GM23338 (cell line): Measurements from ENCODE around the gene GDPD5. TPM values are rescaled to one million over a fixed set of nuclear protein-coding genes. Genes with fewer than 3 reads are reported as not detected.

Source experiments
- ATAC-seq: fragments of 200-7000 bp; cut with Tn5 transposase; 3 replicates; pipeline ENCODE4 v1.9.1; 2020
- DNase-seq: peaks from one replicate; pipeline ENCODE4 v3.0.0-alpha.2; 2015; ENCODE audit warnings: low spot score
- H2AFZ ChIP-seq: fragments of 200-600 bp; sonication (generic); 2 replicates; pipeline ENCODE4 v1.8.0; 2016; ENCODE audit warnings: antibody characterized with exemption, mild to moderate bottlenecking, moderate library complexity
- H3F3A ChIP-seq: fragments of 200-600 bp; sonication (generic); replicated peaks from 2 replicates; pipeline ENCODE4 v1.8.0; 2017; ENCODE audit warnings: antibody characterized with exemption, mixed run types, low read depth
- H3K27ac ChIP-seq: fragments of 200-600 bp; sonication (generic); 2 replicates; pipeline ENCODE4 v1.6.1; 2016; ENCODE audit warnings: low read depth
- H3K27me3 ChIP-seq: fragments of 200-600 bp; sonication (generic); 2 replicates; pipeline ENCODE4 v1.8.0; 2016; ENCODE audit warnings: mild to moderate bottlenecking, mixed run types, moderate library complexity; ENCODE audit not compliant: insufficient read depth
- H3K36me3 ChIP-seq: fragments of 200-600 bp; sonication (generic); 2 replicates; pipeline ENCODE4 v1.8.0; 2016; ENCODE audit warnings: mild to moderate bottlenecking; ENCODE audit not compliant: insufficient read depth
- H3K4me1 ChIP-seq: fragments of 200-600 bp; sonication (generic); 2 replicates; pipeline ENCODE4 v1.8.0; 2016; ENCODE audit warnings: mild to moderate bottlenecking, moderate library complexity; ENCODE audit not compliant: insufficient read depth
- H3K4me2 ChIP-seq: fragments of 200-600 bp; sonication (generic); 2 replicates; pipeline ENCODE4 v1.7.1; 2017; ENCODE audit warnings: mixed run types
- H3K4me3 ChIP-seq: fragments of 200-600 bp; sonication (generic); 2 replicates; pipeline ENCODE4 v1.6.1; 2016; ENCODE audit warnings: mixed run types
- H3K79me2 ChIP-seq: fragments of 200-600 bp; sonication (generic); replicated peaks from 2 replicates; pipeline ENCODE4 v1.8.0; 2017; ENCODE audit warnings: mild to moderate bottlenecking; ENCODE audit not compliant: insufficient read depth
- H3K9me2 ChIP-seq: fragments of 200-600 bp; sonication (generic); 2 replicates; pipeline ENCODE4 v1.8.0; 2017; ENCODE audit not compliant: insufficient read depth
- H4K20me1 ChIP-seq: fragments of 200-600 bp; sonication (generic); replicated peaks from 2 replicates; pipeline ENCODE4 v1.8.0; 2017; ENCODE audit warnings: mild to moderate bottlenecking; ENCODE audit not compliant: insufficient read depth
- H3K27ac Mint-ChIP-seq: 2 replicates; pipeline ENCODE4 v1.8.0; 2020; ENCODE audit warnings: inconsistent platforms, mild to moderate bottlenecking, moderate library complexity, mixed read lengths
- H3K27me3 Mint-ChIP-seq: 3 replicates; pipeline ENCODE4 v1.8.0; 2022; ENCODE audit warnings: low read depth, mild to moderate bottlenecking, moderate library complexity, mixed read lengths, inconsistent platforms; ENCODE audit not compliant: insufficient read depth, poor library complexity
- H3K36me3 Mint-ChIP-seq: 3 replicates; pipeline ENCODE4 v1.8.0; 2021; ENCODE audit warnings: low read depth, mild to moderate bottlenecking, inconsistent platforms, moderate library complexity, mixed read lengths
- H3K4me1 Mint-ChIP-seq: 3 replicates; pipeline ENCODE4 v1.8.0; 2020; ENCODE audit warnings: mild to moderate bottlenecking, inconsistent platforms, mixed read lengths
- H3K4me3 Mint-ChIP-seq: 3 replicates; pipeline ENCODE4 v1.8.0; 2021; ENCODE audit warnings: moderate library complexity, mild to moderate bottlenecking, inconsistent platforms, mixed read lengths
- H3K9me3 Mint-ChIP-seq: 3 replicates; pipeline ENCODE4 v1.8.0; 2020; ENCODE audit warnings: moderate library complexity, mild to moderate bottlenecking, inconsistent platforms, mixed read lengths
- CREB1 ChIP-seq: fragments of 250-450 bp; sonication (Bioruptor Pico); IDR thresholded peaks from 2 replicates; pipeline ENCODE4 v1.5.0; 2020; ENCODE audit warnings: low read depth, mild to moderate bottlenecking, moderate library complexity
- EZH2 ChIP-seq: fragments of 200-600 bp; sonication (generic); IDR thresholded peaks from one replicate; pipeline ENCODE4 v1.8.0; 2017; ENCODE audit warnings: antibody characterized with exemption, mild to moderate bottlenecking, low read depth; ENCODE audit not compliant: unreplicated experiment
- EZH2phosphoT487 ChIP-seq: fragments of 200-600 bp; sonication (generic); IDR thresholded peaks from one replicate; pipeline ENCODE4 v1.8.1; 2018; ENCODE audit warnings: antibody characterized with exemption; ENCODE audit not compliant: unreplicated experiment
- JUNB ChIP-seq: IDR thresholded peaks from one replicate; pipeline ENCODE4 v1.6.1; 2016; ENCODE audit warnings: antibody characterized with exemption; ENCODE audit not compliant: unreplicated experiment
- NANOG ChIP-seq: IDR thresholded peaks from 2 replicates; pipeline ENCODE4 v1.6.1; 2016; ENCODE audit warnings: antibody characterized with exemption, borderline replicate concordance
- POLR2AphosphoS5 ChIP-seq: IDR thresholded peaks from 2 replicates; pipeline ENCODE4 v1.6.1; 2016; ENCODE audit warnings: antibody characterized with exemption, low read depth
- REST ChIP-seq: IDR thresholded peaks from one replicate; pipeline ENCODE4 v1.6.1; 2018; ENCODE audit warnings: antibody characterized with exemption; ENCODE audit not compliant: unreplicated experiment
- STAT1 ChIP-seq: IDR thresholded peaks from one replicate; pipeline ENCODE4 v1.6.1; 2016; ENCODE audit warnings: antibody characterized with exemption; ENCODE audit not compliant: unreplicated experiment
- ZNF114 ChIP-seq: fragments of 250-450 bp; sonication (Bioruptor Pico); IDR thresholded peaks from 2 replicates; pipeline ENCODE4 v1.5.0; 2020; ENCODE audit warnings: mild to moderate bottlenecking, moderate library complexity
- polyA plus RNA-seq: library from polyadenylated mRNA; unstranded; fragments of >200 nt; fragmentation: Nextera tagmentation; extraction: Ambion mirVana; gene quantifications from 2 replicates; pipeline ENCODE4 v1.2.1, GENCODE V29; 2016
- total RNA-seq: library from RNA; depleted of rRNA; stranded (reverse); fragments of >200 nt; shearing (Covaris generic); gene quantifications from 2 replicates; pipeline ENCODE4 v1.2.3, GENCODE V29; 2014
- TF ChIP-seq, protein P1 (sequence below): fragments of 250-450 bp; sonication (Bioruptor Pico); IDR thresholded peaks from 2 replicates; pipeline ENCODE4 v1.5.0; 2020; ENCODE audit warnings: mild to moderate bottlenecking, moderate library complexity
- TF ChIP-seq, protein P2 (sequence below): IDR thresholded peaks from 2 replicates; pipeline ENCODE4 v1.6.1; 2016; ENCODE audit warnings: antibody characterized with exemption

The GDPD5 gene
- total and polyA plus RNA-seq, 2 experiments from 2014 or later = 1.6 to 4.9 TPM

- no peak for TF ChIP-seq EZH2phosphoT487
- TF ChIP-seq STAT1 = no peak
- no peak for TF ChIP-seq EZH2
Measured at GRCh38 chr11:75549370-75549958, 23.7 kb upstream of the GDPD5 start (continued).

DNA sequence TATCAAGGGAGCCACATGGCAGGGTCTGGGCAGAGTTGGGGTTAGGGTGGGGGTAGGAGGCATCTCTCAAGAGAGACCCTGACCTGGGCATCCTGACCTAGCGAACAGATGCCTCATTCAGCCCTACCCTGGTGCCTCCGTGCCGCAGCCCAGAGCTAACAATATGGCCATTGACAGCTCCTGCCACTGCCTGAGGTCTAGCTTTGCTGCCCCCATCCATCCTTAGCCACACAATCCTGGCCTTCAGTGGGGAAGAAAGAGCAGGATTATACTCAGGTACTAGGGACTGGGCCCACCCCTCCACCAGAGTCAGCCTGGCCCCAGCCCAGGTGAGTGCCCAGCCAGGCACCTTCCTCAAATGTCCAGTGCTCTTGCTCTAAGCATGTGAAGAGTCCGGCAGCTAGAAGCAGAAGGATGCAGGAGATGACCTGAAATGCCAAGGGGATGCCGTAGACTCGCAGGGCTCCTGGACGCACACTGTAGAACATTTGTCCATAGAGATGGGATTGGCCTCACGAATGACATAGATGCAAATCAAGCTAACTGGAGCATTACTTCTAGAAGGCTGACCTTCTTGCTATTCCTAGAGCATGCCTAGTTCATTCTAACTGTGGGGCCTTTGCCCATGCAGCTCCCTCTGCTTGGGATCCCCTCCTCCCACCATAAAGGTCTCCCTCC lies 23.0 kb upstream of the GDPD5 start:
- peaks cover 4% of the 10 kb centered on the region; the same call in 1 of the 3 replicates for H3K9me3 Mint-ChIP-seq
- Histone ChIP-seq H3K4me3 (no peak overlapping the region), H3K4me2 (no peak overlapping the region), H3K9me2 (no peaks in the 10 kb centered on the region), H3K27ac (no peak overlapping the region), H3K36me3 (no peaks in the 10 kb centered on the region), H3K27me3 (no peaks in the 10 kb centered on the region), H3F3A (no peaks in the 10 kb centered on the region), H3K4me1 (peaks cover 4% of the 10 kb centered on the region), H2AFZ (no peak overlapping the region), H4K20me1 (no peaks in the 10 kb centered on the region), H3K79me2 (no peaks in the 10 kb centered on the region)
- H3K4me1 Mint-ChIP-seq = peaks cover 17% of the 10 kb centered on the region
- peaks cover 3% of the 10 kb centered on the region; the same call in 2 of the 3 replicates for H3K36me3 Mint-ChIP-seq
- no peak overlapping the region for H3K4me3 Mint-ChIP-seq
- peaks cover 4% of the 10 kb centered on the region for H3K27me3 Mint-ChIP-seq
- no peak for DNase-seq
- H3K27ac Mint-ChIP-seq = no peak overlapping the region
- no peak for ATAC-seq
- no peak for TF ChIP-seq CREB1 (CRISPR knock-in tag)
- TF ChIP-seq, protein P1, sequence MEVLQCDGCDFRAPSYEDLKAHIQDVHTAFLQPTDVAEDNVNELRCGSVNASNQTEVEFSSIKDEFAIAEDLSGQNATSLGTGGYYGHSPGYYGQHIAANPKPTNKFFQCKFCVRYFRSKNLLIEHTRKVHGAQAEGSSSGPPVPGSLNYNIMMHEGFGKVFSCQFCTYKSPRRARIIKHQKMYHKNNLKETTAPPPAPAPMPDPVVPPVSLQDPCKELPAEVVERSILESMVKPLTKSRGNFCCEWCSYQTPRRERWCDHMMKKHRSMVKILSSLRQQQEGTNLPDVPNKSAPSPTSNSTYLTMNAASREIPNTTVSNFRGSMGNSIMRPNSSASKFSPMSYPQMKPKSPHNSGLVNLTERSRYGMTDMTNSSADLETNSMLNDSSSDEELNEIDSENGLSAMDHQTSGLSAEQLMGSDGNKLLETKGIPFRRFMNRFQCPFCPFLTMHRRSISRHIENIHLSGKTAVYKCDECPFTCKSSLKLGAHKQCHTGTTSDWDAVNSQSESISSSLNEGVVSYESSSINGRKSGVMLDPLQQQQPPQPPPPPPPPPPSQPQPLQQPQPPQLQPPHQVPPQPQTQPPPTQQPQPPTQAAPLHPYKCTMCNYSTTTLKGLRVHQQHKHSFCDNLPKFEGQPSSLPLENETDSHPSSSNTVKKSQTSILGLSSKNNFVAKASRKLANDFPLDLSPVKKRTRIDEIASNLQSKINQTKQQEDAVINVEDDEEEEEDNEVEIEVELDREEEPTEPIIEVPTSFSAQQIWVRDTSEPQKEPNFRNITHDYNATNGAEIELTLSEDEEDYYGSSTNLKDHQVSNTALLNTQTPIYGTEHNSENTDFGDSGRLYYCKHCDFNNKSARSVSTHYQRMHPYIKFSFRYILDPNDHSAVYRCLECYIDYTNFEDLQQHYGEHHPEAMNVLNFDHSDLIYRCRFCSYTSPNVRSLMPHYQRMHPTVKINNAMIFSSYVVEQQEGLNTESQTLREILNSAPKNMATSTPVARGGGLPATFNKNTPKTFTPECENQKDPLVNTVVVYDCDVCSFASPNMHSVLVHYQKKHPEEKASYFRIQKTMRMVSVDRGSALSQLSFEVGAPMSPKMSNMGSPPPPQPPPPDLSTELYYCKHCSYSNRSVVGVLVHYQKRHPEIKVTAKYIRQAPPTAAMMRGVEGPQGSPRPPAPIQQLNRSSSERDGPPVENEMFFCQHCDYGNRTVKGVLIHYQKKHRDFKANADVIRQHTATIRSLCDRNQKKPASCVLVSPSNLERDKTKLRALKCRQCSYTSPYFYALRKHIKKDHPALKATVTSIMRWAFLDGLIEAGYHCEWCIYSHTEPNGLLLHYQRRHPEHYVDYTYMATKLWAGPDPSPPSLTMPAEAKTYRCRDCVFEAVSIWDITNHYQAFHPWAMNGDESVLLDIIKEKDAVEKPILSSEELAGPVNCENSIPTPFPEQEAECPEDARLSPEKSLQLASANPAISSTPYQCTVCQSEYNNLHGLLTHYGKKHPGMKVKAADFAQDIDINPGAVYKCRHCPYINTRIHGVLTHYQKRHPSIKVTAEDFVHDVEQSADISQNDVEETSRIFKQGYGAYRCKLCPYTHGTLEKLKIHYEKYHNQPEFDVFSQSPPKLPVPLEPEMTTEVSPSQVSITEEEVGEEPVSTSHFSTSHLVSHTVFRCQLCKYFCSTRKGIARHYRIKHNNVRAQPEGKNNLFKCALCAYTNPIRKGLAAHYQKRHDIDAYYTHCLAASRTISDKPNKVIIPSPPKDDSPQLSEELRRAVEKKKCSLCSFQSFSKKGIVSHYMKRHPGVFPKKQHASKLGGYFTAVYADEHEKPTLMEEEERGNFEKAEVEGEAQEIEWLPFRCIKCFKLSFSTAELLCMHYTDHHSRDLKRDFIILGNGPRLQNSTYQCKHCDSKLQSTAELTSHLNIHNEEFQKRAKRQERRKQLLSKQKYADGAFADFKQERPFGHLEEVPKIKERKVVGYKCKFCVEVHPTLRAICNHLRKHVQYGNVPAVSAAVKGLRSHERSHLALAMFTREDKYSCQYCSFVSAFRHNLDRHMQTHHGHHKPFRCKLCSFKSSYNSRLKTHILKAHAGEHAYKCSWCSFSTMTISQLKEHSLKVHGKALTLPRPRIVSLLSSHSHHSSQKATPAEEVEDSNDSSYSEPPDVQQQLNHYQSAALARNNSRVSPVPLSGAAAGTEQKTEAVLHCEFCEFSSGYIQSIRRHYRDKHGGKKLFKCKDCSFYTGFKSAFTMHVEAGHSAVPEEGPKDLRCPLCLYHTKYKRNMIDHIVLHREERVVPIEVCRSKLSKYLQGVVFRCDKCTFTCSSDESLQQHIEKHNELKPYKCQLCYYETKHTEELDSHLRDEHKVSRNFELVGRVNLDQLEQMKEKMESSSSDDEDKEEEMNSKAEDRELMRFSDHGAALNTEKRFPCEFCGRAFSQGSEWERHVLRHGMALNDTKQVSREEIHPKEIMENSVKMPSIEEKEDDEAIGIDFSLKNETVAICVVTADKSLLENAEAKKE (CRISPR knock-in tag) = no peak
- no peak for TF ChIP-seq REST
- TF ChIP-seq ZNF114 (CRISPR knock-in tag) = no peak
- TF ChIP-seq, protein P2, sequence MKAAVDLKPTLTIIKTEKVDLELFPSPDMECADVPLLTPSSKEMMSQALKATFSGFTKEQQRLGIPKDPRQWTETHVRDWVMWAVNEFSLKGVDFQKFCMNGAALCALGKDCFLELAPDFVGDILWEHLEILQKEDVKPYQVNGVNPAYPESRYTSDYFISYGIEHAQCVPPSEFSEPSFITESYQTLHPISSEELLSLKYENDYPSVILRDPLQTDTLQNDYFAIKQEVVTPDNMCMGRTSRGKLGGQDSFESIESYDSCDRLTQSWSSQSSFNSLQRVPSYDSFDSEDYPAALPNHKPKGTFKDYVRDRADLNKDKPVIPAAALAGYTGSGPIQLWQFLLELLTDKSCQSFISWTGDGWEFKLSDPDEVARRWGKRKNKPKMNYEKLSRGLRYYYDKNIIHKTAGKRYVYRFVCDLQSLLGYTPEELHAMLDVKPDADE = no peak
- no peak for TF ChIP-seq JUNB
- TF ChIP-seq EZH2phosphoT487 = no peak
- TF ChIP-seq EZH2 = no peak
- no peak for TF ChIP-seq POLR2AphosphoS5
- TF ChIP-seq NANOG = no peak
